Cardiac fibroblast (primary cell): ENCODE measurements around the gene ETV1.

Experiments used
- DNase-seq, 2 donors: peaks; one replicate each; pipeline versions ENCODE4 v3.0.0 to v3.0.0-alpha.2; 2010; ENCODE audit warnings: low read depth in 2 of 2
- H3K4me3 ChIP-seq, 2 donors: replicated peaks in 1 of 2; 1 replicate in 1 of 2; 2 replicates in 1 of 2; pipeline ENCODE4 v1.5.1; 2011; ENCODE audit warnings: low read depth in 2 of 2, low read length in 2 of 2, mild to moderate bottlenecking in 2 of 2, moderate library complexity in 1 of 2
- CTCF ChIP-seq: IDR thresholded peaks from one replicate; pipeline ENCODE4 v1.5.1; 2011; ENCODE audit warnings: low read depth, mild to moderate bottlenecking, low read length, inconsistent platforms

The ETV1 gene

GRCh38 chr7:13871008-13871407 lies 118.5 kb downstream of the ETV1 start:
- DNase-seq: no peak
- no peak overlapping the region for H3K4me3 ChIP-seq
- TF ChIP-seq CTCF: no peak

- TF ChIP-seq CTCF: no peak
- no peak overlapping the region for H3K4me3 ChIP-seq
- DNase-seq: no peak
Measured at GRCh38 chr7:13860734-13861133, 128.7 kb downstream of the ETV1 start.

GRCh38 chr7:13856012-13856411 lies 133.5 kb downstream of the ETV1 start:
- no peak overlapping the region for H3K4me3 ChIP-seq
- DNase-seq: no peak
- TF ChIP-seq CTCF: no peak

GRCh38 chr7:13852281-13852968 lies 137.0 kb downstream of the ETV1 start:
- DNase-seq: peak; percentile 40 to 48
- no peak for TF ChIP-seq CTCF
- no peak overlapping the region for H3K4me3 ChIP-seq

GRCh38 chr7:13851736-13852135 lies 137.7 kb downstream of the ETV1 start:
- no peak overlapping the region for H3K4me3 ChIP-seq
- no peak for TF ChIP-seq CTCF
- DNase-seq: peak; percentile 37 to 62

GRCh38 chr7:13850185-13850752 lies 139.2 kb downstream of the ETV1 start:
- no peak overlapping the region for H3K4me3 ChIP-seq
- no peak for TF ChIP-seq CTCF
- DNase-seq: peak; percentile 93 to 96
